Ascending aorta (tissue), 2 donors: ENCODE measurements around the gene RRP7A. TPM values are rescaled to one million over a fixed set of nuclear protein-coding genes. Genes with fewer than 3 reads are reported as not detected.
"Not testable (repeated sequence)": the region's sequence is repeated elsewhere in the genome, so short reads cannot be mapped to it uniquely, and the experiment has no call there.

Experiments used
- DNase-seq, 2 donors: peaks; one replicate each; pipeline ENCODE4 v3.0.0-alpha.2; 2019; ENCODE audit warnings: low spot score in 2 of 2
- H3K27ac ChIP-seq, 2 donors: fragments of 200-600 bp; sonication (generic); one replicate each; pipeline ENCODE4 v1.5.1; 2016 to 2017; ENCODE audit warnings: mild to moderate bottlenecking in 1 of 2
- H3K27me3 ChIP-seq: fragments of 200-600 bp; sonication (generic); one replicate; pipeline ENCODE4 v1.5.1; 2017
- H3K36me3 ChIP-seq, 2 donors: fragments of 200-600 bp; sonication (generic); one replicate each; pipeline ENCODE4 v1.5.1; 2016
- H3K4me1 ChIP-seq, 2 donors: fragments of 200-600 bp; sonication (generic); one replicate each; pipeline ENCODE4 v1.5.1; 2016 to 2017; ENCODE audit warnings: mild to moderate bottlenecking in 1 of 2
- H3K4me3 ChIP-seq, 2 donors: fragments of 200-600 bp; sonication (generic); one replicate each; pipeline ENCODE4 v1.5.1; 2016 to 2017; ENCODE audit warnings: mild to moderate bottlenecking in 1 of 2
- H3K9me3 ChIP-seq, 2 donors: fragments of 200-600 bp; sonication (generic); one replicate each; pipeline ENCODE4 v1.5.1; 2016
- intact Hi-C: fragments of 100-400 bp; cut with DNase I; formaldehyde crosslinking; loops from one replicate; pipeline ENCODE4 v1.15.1; 2023
- total RNA-seq: library from RNA; depleted of rRNA; stranded (reverse); fragments of >200 nt; gene quantifications from one replicate; pipeline ENCODE4 v1.1.0, GENCODE V29; 2016
- TF ChIP-seq, protein P1 (sequence below), 3 experiments: fragments of 200-600 bp in 2 of 3; fragments of 450-650 bp in 1 of 3; sonication (generic) in 2 of 3; IDR thresholded peaks; one replicate each; pipeline ENCODE4 v1.5.1; 2016 to 2019; ENCODE audit warnings: antibody characterized with exemption in 3 of 3, mild to moderate bottlenecking in 1 of 3, moderate library complexity in 1 of 3

Gene RRP7A, protein sequence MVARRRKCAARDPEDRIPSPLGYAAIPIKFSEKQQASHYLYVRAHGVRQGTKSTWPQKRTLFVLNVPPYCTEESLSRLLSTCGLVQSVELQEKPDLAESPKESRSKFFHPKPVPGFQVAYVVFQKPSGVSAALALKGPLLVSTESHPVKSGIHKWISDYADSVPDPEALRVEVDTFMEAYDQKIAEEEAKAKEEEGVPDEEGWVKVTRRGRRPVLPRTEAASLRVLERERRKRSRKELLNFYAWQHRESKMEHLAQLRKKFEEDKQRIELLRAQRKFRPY
- total RNA-seq: 50.0 TPM

DNA sequence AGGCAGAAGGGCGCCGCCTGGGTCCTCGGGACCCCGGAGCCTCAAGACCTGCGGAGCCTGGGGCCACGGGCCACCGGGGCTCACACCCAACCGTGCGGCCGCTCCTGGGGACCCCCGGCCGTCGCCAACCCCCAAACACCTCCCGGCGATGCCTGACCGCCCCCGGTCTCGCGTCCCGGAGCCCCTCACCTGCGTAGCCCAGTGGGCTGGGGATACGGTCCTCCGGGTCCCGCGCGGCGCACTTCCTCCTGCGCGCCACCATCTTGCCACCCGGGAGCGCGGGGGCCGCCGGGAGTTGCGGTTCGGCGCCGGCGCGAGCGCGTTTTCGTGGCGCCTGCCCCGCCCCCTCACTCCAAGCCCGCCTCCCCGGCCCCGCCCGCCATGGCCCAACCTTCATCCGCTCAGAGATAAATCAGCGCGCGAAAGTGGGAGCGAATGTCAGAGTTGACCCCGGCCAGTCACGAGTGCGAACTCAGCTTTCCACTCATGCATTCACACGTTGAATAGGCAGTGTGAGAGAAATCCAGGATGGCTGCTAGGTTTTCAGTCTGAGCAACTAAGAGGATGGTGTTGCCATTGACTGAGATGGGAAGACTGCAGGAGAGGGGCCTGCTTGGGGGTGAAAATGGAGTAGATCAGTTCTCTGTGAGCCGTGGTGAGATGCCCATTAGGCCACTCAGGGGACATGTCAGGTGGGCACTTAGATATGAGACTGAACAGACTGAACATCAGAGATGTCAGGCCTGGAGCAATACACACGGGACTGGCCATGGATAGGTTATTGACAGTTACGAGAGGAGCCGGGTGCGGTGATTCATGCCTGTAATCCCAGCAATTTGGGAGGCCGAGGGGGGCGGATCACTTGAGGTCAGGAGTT is at the start of gene RRP7A:
Gene RRP7A, minus strand, starts transcription at position 272 of the 877 bp plus-strand sequence. Its CDS starts 10 bp downstream, at position 262.
- intact Hi-C loops: loop anchor here (2.0 kb wide), 1 partner anchor 33 kb away; the partner anchor contains the start of gene SERHL2
- TF ChIP-seq, protein P1, sequence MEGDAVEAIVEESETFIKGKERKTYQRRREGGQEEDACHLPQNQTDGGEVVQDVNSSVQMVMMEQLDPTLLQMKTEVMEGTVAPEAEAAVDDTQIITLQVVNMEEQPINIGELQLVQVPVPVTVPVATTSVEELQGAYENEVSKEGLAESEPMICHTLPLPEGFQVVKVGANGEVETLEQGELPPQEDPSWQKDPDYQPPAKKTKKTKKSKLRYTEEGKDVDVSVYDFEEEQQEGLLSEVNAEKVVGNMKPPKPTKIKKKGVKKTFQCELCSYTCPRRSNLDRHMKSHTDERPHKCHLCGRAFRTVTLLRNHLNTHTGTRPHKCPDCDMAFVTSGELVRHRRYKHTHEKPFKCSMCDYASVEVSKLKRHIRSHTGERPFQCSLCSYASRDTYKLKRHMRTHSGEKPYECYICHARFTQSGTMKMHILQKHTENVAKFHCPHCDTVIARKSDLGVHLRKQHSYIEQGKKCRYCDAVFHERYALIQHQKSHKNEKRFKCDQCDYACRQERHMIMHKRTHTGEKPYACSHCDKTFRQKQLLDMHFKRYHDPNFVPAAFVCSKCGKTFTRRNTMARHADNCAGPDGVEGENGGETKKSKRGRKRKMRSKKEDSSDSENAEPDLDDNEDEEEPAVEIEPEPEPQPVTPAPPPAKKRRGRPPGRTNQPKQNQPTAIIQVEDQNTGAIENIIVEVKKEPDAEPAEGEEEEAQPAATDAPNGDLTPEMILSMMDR (IDR thresholded peaks at IDR 0.05): peak in 1 of 3 experiments; percentile 10
- peak in 1 of 2 donors; percentile 86 for DNase-seq

GRCh38 chr22:42567950-42568349 is 48.4 kb upstream of the RRP7A start:
- H3K27me3 ChIP-seq, intact Hi-C loops, H3K9me3 ChIP-seq, H3K36me3 ChIP-seq, DNase-seq, H3K4me3 ChIP-seq, H3K4me1 ChIP-seq, H3K27ac ChIP-seq: not testable (repeated sequence)

More for the DNA sequence above, at the start of gene RRP7A:
- Histone ChIP-seq H3K27ac (peak within 1 kb of the TSS; percentile 65 to 66), H3K27me3 (no peaks in the 10 kb centered on the region), H3K36me3 (peaks cover 7 to 15% of the 10 kb centered on the region in 2 donors), H3K4me3 (peak within 1 kb of the TSS; percentile 75 to 77), H3K9me3 (no peaks in the 10 kb centered on the region), H3K4me1 (peaks cover 0 to 3% of the 10 kb centered on the region in 2 donors)

GRCh38 chr22:42565956-42566355 is 46.4 kb upstream of the RRP7A start:
- no peak overlapping the region for H3K27ac ChIP-seq
- intact Hi-C loops: no loop called here
- TF ChIP-seq, protein P1 (IDR thresholded peaks at IDR 0.05): no peak
- H3K36me3 ChIP-seq: no peaks in the 10 kb centered on the region
- H3K4me1 ChIP-seq: no peaks in the 10 kb centered on the region
- H3K9me3 ChIP-seq: no peaks in the 10 kb centered on the region
- no peak for DNase-seq
- H3K4me3 ChIP-seq: no peak overlapping the region
- H3K27me3 ChIP-seq: no peaks in the 10 kb centered on the region

DNA sequence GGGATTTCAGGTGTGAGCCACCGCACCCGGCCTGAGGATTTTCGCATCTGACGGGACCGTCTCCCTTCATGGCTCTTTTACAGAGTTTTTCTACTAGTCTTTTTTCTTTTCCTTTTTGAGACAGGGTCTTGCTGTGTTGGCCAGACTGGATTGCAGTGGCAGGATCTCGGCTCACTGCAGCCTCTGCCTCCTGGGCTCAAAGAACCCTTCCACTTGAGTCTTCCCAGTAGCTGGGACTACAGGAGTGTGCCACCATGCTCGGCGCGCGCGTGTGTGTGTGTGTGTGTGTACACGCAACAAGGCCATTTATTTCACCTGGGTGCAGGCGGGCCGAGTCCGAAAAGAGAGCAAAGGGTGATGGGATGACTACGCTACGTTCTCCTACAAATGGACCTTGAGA is 45.1 kb upstream of the RRP7A start:
- H3K27ac ChIP-seq: no peak overlapping the region
- no peaks in the 10 kb centered on the region for H3K4me1 ChIP-seq
- no peak overlapping the region for H3K4me3 ChIP-seq
- DNase-seq: no peak
- intact Hi-C loops: no loop called here
- TF ChIP-seq, protein P1 (IDR thresholded peaks at IDR 0.05): no peak
- H3K27me3 ChIP-seq: no peaks in the 10 kb centered on the region
- H3K9me3 ChIP-seq: no peaks in the 10 kb centered on the region
- H3K36me3 ChIP-seq: no peaks in the 10 kb centered on the region

DNA sequence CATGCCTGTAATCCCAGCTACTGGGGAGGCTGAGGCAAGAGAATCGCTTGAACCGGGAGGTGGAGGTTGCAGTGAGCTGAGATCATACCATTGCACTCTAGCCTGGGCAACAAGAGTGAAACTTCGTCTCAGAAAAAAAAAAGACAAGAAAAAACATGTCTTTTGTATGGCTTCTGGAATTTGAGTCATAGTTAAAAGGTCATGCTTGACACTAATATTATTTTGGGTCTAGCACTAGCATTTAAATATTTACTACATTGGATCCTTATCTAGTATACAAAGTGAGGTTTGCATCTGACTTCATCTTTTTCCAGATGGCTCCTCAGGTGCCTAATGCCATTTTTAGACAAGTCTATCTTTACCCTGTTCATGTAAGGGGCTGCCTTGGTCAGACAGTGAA is 44.3 kb upstream of the RRP7A start:
- H3K9me3 ChIP-seq, H3K4me1 ChIP-seq, H3K36me3 ChIP-seq, H3K4me3 ChIP-seq, H3K27ac ChIP-seq, intact Hi-C loops, DNase-seq, H3K27me3 ChIP-seq: not testable (repeated sequence)

GRCh38 chr22:42562684-42563083 is 43.1 kb upstream of the RRP7A start:
- H3K4me3 ChIP-seq: no peak overlapping the region
- H3K36me3 ChIP-seq: no peaks in the 10 kb centered on the region
- H3K4me1 ChIP-seq: no peaks in the 10 kb centered on the region
- no peaks in the 10 kb centered on the region for H3K27me3 ChIP-seq
- TF ChIP-seq, protein P1 (IDR thresholded peaks at IDR 0.05): no peak
- H3K27ac ChIP-seq: no peak overlapping the region
- intact Hi-C loops: no loop called here
- no peaks in the 10 kb centered on the region for H3K9me3 ChIP-seq
- DNase-seq: no peak
